Cardiac fibroblast (primary cell): ENCODE data around the gene AGMO.

Experiments used
- DNase-seq, 2 donors: peaks; one replicate each; pipeline versions ENCODE4 v3.0.0 to v3.0.0-alpha.2; 2010; ENCODE audit warnings: low read depth in 2 of 2
- H3K4me3 ChIP-seq, 2 donors: replicated peaks in 1 of 2; 1 replicate in 1 of 2; 2 replicates in 1 of 2; pipeline ENCODE4 v1.5.1; 2011; ENCODE audit warnings: low read depth in 2 of 2, low read length in 2 of 2, mild to moderate bottlenecking in 2 of 2, moderate library complexity in 1 of 2
- CTCF ChIP-seq: IDR thresholded peaks from one replicate; pipeline ENCODE4 v1.5.1; 2011; ENCODE audit warnings: low read depth, mild to moderate bottlenecking, low read length, inconsistent platforms

Gene AGMO

GRCh38 chr7:15485998-15486397, 75.8 kb downstream of the AGMO start:
- no peak for DNase-seq
- no peak for TF ChIP-seq CTCF
- H3K4me3 ChIP-seq: no peak overlapping the region

GRCh38 chr7:15485431-15485830, 76.4 kb downstream of the AGMO start:
- no peak for TF ChIP-seq CTCF
- DNase-seq: no peak

GRCh38 chr7:15481132-15481531, 80.7 kb downstream of the AGMO start:
- TF ChIP-seq CTCF: no peak
- no peak overlapping the region for H3K4me3 ChIP-seq

More at GRCh38 chr7:15485431-15485830, 76.4 kb downstream of the AGMO start:
- H3K4me3 ChIP-seq: no peak overlapping the region

GRCh38 chr7:15478401-15478800, 83.4 kb downstream of the AGMO start:
- no peak for DNase-seq
- H3K4me3 ChIP-seq: no peak overlapping the region
- no peak for TF ChIP-seq CTCF

More at GRCh38 chr7:15481132-15481531, 80.7 kb downstream of the AGMO start:
- peak in 1 of 2 donors; percentile 25 for DNase-seq

- DNase-seq: no peak
- no peak overlapping the region for H3K4me3 ChIP-seq
- no peak for TF ChIP-seq CTCF
Measured at GRCh38 chr7:15476531-15476918, 85.3 kb downstream of the AGMO start.

- DNase-seq: peak; percentile 15 to 24
- no peak for TF ChIP-seq CTCF
Measured at GRCh38 chr7:15475808-15476530, 85.8 kb downstream of the AGMO start.

GRCh38 chr7:15471669-15471950, 90.2 kb downstream of the AGMO start:
- no peak for TF ChIP-seq CTCF

More at GRCh38 chr7:15475808-15476530, 85.8 kb downstream of the AGMO start:
- no peak overlapping the region for H3K4me3 ChIP-seq

More at GRCh38 chr7:15471669-15471950, 90.2 kb downstream of the AGMO start:
- no peak overlapping the region for H3K4me3 ChIP-seq
- DNase-seq: no peak
